GM19351 (cell line): ENCODE data around the gene PPP6R2.
"Not testable (repeated sequence)": the region's sequence is repeated elsewhere in the genome, so short reads cannot be mapped to it uniquely, and the experiment has no call there.

Experiments used
- ATAC-seq: cut with Tn5 transposase; IDR thresholded peaks from one replicate; pipeline ENCODE4 v1.9.1; 2021; ENCODE audit warnings: mild to moderate bottlenecking, moderate library complexity; ENCODE audit not compliant: unreplicated experiment

The PPP6R2 gene

GRCh38 chr22:50396751-50397370, 53.7 kb downstream of the PPP6R2 start:
- no peak for ATAC-seq

- ATAC-seq = not testable (repeated sequence)
Measured at GRCh38 chr22:50397371-50398060, 54.4 kb downstream of the PPP6R2 start.

- ATAC-seq = no peak
Measured at GRCh38 chr22:50398831-50399648, 55.9 kb downstream of the PPP6R2 start.

- ATAC-seq = no peak
Measured at GRCh38 chr22:50399751-50400331, 56.7 kb downstream of the PPP6R2 start.

GRCh38 chr22:50400406-50400805, 57.3 kb downstream of the PPP6R2 start:
- ATAC-seq = no peak

- no peak for ATAC-seq
Measured at GRCh38 chr22:50400931-50401330, 57.8 kb downstream of the PPP6R2 start.

- no peak for ATAC-seq
Measured at GRCh38 chr22:50401907-50402306, 58.8 kb downstream of the PPP6R2 start.

- no peak for ATAC-seq
Measured at GRCh38 chr22:50403701-50404101, 60.6 kb downstream of the PPP6R2 start.

- no peak for ATAC-seq
Measured at GRCh38 chr22:50406416-50407170, 63.5 kb downstream of the PPP6R2 start.

GRCh38 chr22:50408311-50408710, 65.2 kb downstream of the PPP6R2 start:
- no peak for ATAC-seq

GRCh38 chr22:50408954-50409353, 65.8 kb downstream of the PPP6R2 start:
- ATAC-seq = not testable (repeated sequence)

- no peak for ATAC-seq
Measured at GRCh38 chr22:50414476-50415248, 71.5 kb downstream of the PPP6R2 start.

GRCh38 chr22:50415426-50415825, 72.3 kb downstream of the PPP6R2 start:
- ATAC-seq = no peak

- no peak for ATAC-seq
Measured at GRCh38 chr22:50416996-50417395, 73.9 kb downstream of the PPP6R2 start.

GRCh38 chr22:50417411-50418210, 74.5 kb downstream of the PPP6R2 start:
- no peak for ATAC-seq

- no peak for ATAC-seq
Measured at GRCh38 chr22:50418624-50419023, 75.5 kb downstream of the PPP6R2 start.

GRCh38 chr22:50419116-50419515, 76.0 kb downstream of the PPP6R2 start:
- no peak for ATAC-seq

GRCh38 chr22:50420015-50420414, 76.9 kb downstream of the PPP6R2 start:
- ATAC-seq = no peak

GRCh38 chr22:50420581-50420980, 77.5 kb downstream of the PPP6R2 start:
- ATAC-seq = no peak
